ENCODE data around the gene SIRT7. TPM values are rescaled to one million over a fixed set of nuclear protein-coding genes. Genes with fewer than 3 reads are reported as not detected.
"Not testable (repeated sequence)": the region's sequence is repeated elsewhere in the genome, so short reads cannot be mapped to it uniquely, and the experiment has no call there.

SIRT7 gene
- total RNA-seq, 4 donors from 2014 or later, result 76.5 to 315 (median 172) TPM

- Histone ChIP-seq H3K9me3 (no peaks in the 10 kb centered on the region), H3K27me3 (peaks cover 45% of the 10 kb centered on the region), H3K36me3 (no peaks in the 10 kb centered on the region), H3K27ac (no peak overlapping the region), H3K4me3 (no peak overlapping the region), H3K4me1 (peaks cover 6 to 17% (median 14%) of the 10 kb centered on the region in 4 donors)
- DNase-seq, result no peak
- WGBS, 2 donors (ENCODE audit: low coverage in 1 of 2), result 76% methylated on average over 10 of the region's 13 CpGs; no CpG with 5 or more reads in 1 of the 2 donors
- intact Hi-C loops (cut with DNase I; ENCODE audit: low total_unique reads) (no loop called here), in situ Hi-C loops (cut with MboI; ENCODE audit: low pct_ligation_motif_present in 1 of 4, low pct_unique_long_range_greater_than_20kb in 1 of 4, low sequenced_read_pairs in 3 of 4) (loop anchor here in 1 of 4 donors (25.0 kb wide), 1 partner anchor 206 kb away; no protein-coding TSS in a partner anchor)
- TF ChIP-seq POLR2AphosphoS5 (IDR thresholded peaks at IDR 0.05), result no peak
Observed at GRCh38 chr17:81955756-81956544, 38.0 kb upstream of the SIRT7 start.

- DNase-seq, result no peak
- intact Hi-C loops (cut with DNase I; ENCODE audit: low total_unique reads) (no loop called here), in situ Hi-C loops (cut with MboI; ENCODE audit: low pct_ligation_motif_present in 1 of 4, low pct_unique_long_range_greater_than_20kb in 1 of 4, low sequenced_read_pairs in 3 of 4) (loop anchor here in 1 of 4 donors (25.0 kb wide), 1 partner anchor 207 kb away; no protein-coding TSS in a partner anchor)
- WGBS, 2 donors (ENCODE audit: low coverage in 1 of 2), result 93% methylated on average over 26 of the region's 26 CpGs; no CpG with 5 or more reads in 1 of the 2 donors
- Histone ChIP-seq H3K36me3 (no peaks in the 10 kb centered on the region), H3K9me3 (no peaks in the 10 kb centered on the region), H3K27me3 (peaks cover 37% of the 10 kb centered on the region), H3K4me3 (no peak overlapping the region), H3K27ac (no peak overlapping the region), H3K4me1 (peaks cover 3 to 12% (median 9%) of the 10 kb centered on the region in 4 donors)
- TF ChIP-seq EP300 (IDR thresholded peaks at IDR 0.05; ENCODE audit: low read depth), result no peak
- TF ChIP-seq POLR2AphosphoS5 (IDR thresholded peaks at IDR 0.05), result no peak
- no peak for TF ChIP-seq POLR2A (IDR thresholded peaks at IDR 0.05)
- TF ChIP-seq CTCF (IDR thresholded peaks at IDR 0.05), result no peak
Observed at GRCh38 chr17:81955058-81955681, 37.2 kb upstream of the SIRT7 start.

DNA sequence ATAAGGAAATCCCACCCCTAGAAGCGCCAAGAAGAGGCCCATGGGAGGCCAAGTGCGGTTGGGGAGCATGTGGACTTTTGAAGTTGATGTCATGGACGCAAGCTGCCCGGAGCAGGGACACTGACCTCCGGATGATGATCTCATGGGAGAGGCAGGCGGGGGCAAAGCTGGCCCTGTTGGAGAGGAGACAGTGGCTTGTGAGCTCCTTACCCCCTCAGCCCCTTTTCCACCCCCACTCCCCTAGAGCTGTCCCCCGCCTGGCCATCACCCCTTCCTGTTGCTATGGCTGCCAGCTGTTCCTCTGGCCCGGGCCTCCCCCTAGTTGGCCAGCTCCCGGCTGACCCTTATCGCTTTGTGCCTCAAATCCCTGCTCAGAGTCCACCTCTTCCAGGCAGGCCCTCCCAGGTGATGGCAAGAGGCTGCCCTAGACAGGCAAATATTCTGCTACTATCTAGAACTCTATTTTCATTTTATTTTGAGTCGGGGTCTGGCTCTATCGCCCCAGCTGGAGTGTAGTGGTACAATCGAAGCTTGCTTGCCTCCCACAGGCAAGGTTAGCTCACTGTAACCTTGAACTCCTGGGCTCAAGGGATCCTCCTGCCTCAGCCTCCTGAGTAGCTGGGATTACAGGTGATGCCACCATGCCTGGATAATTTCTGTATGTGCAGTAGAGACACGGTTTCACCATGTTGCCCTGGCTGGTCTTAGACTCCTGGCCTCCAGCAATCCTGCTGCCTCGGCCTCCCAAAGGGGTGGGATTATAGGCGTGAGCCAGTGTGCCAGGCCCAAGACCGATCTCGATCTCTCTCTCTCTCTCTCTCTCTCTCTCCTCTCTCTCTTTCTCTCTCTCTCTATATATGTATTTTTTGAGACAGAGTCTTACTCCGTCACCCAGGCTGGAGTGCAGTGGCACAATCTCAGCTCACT, 36.4 kb upstream of the SIRT7 start:
- no peaks in the 10 kb centered on the region for H3K9me3 ChIP-seq
- H3K4me1 ChIP-seq, result peaks cover 0 to 4% (median 2%) of the 10 kb centered on the region in 4 donors
- no peaks in the 10 kb centered on the region for H3K36me3 ChIP-seq
- H3K4me3 ChIP-seq, result no peak overlapping the region
- TF ChIP-seq POLR2AphosphoS5 (IDR thresholded peaks at IDR 0.05), result no peak
- no peak for TF ChIP-seq POLR2A (IDR thresholded peaks at IDR 0.05)
- TF ChIP-seq CTCF (IDR thresholded peaks at IDR 0.05), result no peak
- TF ChIP-seq EP300 (IDR thresholded peaks at IDR 0.05; ENCODE audit: low read depth), result no peak
- intact Hi-C loops (cut with DNase I; ENCODE audit: low total_unique reads) (no loop called here), in situ Hi-C loops (cut with MboI; ENCODE audit: low pct_ligation_motif_present in 1 of 4, low pct_unique_long_range_greater_than_20kb in 1 of 4, low sequenced_read_pairs in 3 of 4) (loop anchor here in 1 of 4 donors (25.0 kb wide), 1 partner anchor 208 kb away; no protein-coding TSS in a partner anchor)
- 76 to 78% methylated on average over 2 to 18 of the region's 19 CpGs for WGBS, 2 donors (ENCODE audit: low coverage in 1 of 2)
- no peak for DNase-seq
- H3K27ac ChIP-seq, result no peak overlapping the region
- peaks cover 29% of the 10 kb centered on the region for H3K27me3 ChIP-seq

DNA sequence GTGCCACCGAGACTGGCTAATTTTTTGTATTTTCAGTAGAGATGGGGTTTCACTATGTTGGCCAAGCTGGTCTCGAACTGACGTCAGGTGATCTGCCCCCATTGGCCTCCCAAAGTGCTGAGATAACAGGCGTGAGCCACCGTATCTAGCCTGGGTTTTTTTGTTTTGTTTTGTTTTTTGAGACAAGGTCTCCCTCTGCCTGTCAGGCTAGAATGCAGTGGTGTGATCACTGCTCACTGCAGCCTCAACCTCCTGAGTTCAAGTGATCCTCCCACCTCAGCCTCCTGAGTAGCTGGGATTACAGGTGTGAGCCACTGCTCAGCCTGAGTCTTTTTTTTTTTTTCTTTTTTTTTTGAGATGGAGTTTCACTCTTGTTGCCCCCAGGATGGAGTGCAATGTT, 35.5 kb upstream of the SIRT7 start:
- H3K27ac ChIP-seq; H3K9me3 ChIP-seq; H3K4me1 ChIP-seq; H3K36me3 ChIP-seq; DNase-seq; H3K4me3 ChIP-seq; intact Hi-C loops (cut with DNase I; ENCODE audit: low total_unique reads): not testable (repeated sequence)
- TF ChIP-seq CTCF (IDR thresholded peaks at IDR 0.05), result peak in 1 of 5 experiments; percentile 13
- in situ Hi-C loops (cut with MboI; ENCODE audit: low pct_ligation_motif_present in 1 of 4, low pct_unique_long_range_greater_than_20kb in 1 of 4, low sequenced_read_pairs in 3 of 4), result loop anchor here in 1 of 4 donors (25.0 kb wide), 1 partner anchor 209 kb away; no protein-coding TSS in a partner anchor
- 62 to 71% methylated on average over 3 to 5 of the region's 5 CpGs for WGBS, 2 donors (ENCODE audit: low coverage in 1 of 2)
- H3K27me3 ChIP-seq, result peaks cover 20% of the 10 kb centered on the region

All from transverse colon (tissue), 4 donors.